HepG2 (cell line): ENCODE measurements around the gene TSPAN5. TPM values are rescaled to one million over a fixed set of nuclear protein-coding genes. Genes with fewer than 3 reads are reported as not detected.
A peak's percentile ranks its signal among the peaks of the same experiment; 100 is the strongest.

Experiments
- ATAC-seq: fragments of 200-7000 bp; cut with Tn5 transposase; 3 replicates; pipeline ENCODE4 v1.9.1; 2020; ENCODE audit warnings: mild to moderate bottlenecking, moderate library complexity
- BruUV-seq: library from RNA; stranded (reverse); fragments of 400-500 nt; replicated peaks from 2 replicates; lab custom pipeline; 2021; lab: Mats Ljungman, UMichigan
- CTCF ChIA-PET: fragments of 300-600 bp; formaldehyde crosslinking; extraction: SDS; loops from one replicate; lab custom pipeline; 2021; ENCODE audit warnings: low total read pairs, inconsistent platforms, low intra/inter-chr PET ratio; lab: Yijun Ruan, JAX
- POLR2A ChIA-PET: fragments of 350-600 bp; sonication (Branson Sonifier 250); formaldehyde crosslinking; loops from one replicate; lab custom pipeline; 2020; ENCODE audit warnings: antibody characterized with exemption, inconsistent platforms; lab: Yijun Ruan, JAX
- DNase-seq: peaks from one replicate; pipeline ENCODE4 v3.0.0-alpha.2; 2015; ENCODE audit warnings: low spot score
- FAIRE-seq: peaks from 3 replicates; lab custom pipeline; 2011; peaks lifted over from hg19 to GRCh38; lab: Jason Lieb, UNC
- H2AFZ ChIP-seq: one replicate; pipeline ENCODE4 v1.6.1; 2011; ENCODE audit warnings: low read length, inconsistent platforms
- H3K27ac ChIP-seq: fragments of 300-600 bp; 3 replicates; pipeline ENCODE4 v1.8.0; 2011; ENCODE audit warnings: mixed run types, mild to moderate bottlenecking, mixed read lengths, low read length, inconsistent platforms; ENCODE audit not compliant: insufficient read depth; ENCODE audit errors: extremely low read length
- H3K27me3 ChIP-seq, 2 experiments: fragments of 200-600 bp in 1 of 2; 2 replicates in 1 of 2; 3 replicates in 1 of 2; pipeline versions ENCODE4 v1.6.0 to v1.8.0; 2011; ENCODE audit warnings: low read length in 2 of 2, mild to moderate bottlenecking in 2 of 2, moderate library complexity in 2 of 2, inconsistent platforms in 1 of 2; ENCODE audit not compliant: insufficient read depth in 2 of 2, control insufficient read depth in 1 of 2
- H3K36me3 ChIP-seq, 2 experiments: fragments of 200-600 bp in 1 of 2; replicated peaks in 1 of 2; 2 replicates in 1 of 2; 3 replicates in 1 of 2; pipeline versions ENCODE4 v1.5.1 to v1.8.0; 2011; ENCODE audit warnings: low read length in 2 of 2, inconsistent platforms in 1 of 2; ENCODE audit not compliant: insufficient read depth in 2 of 2, control insufficient read depth in 1 of 2
- H3K4me1 ChIP-seq: 2 replicates; pipeline ENCODE4 v1.5.1; 2012; ENCODE audit warnings: low read length, inconsistent platforms; ENCODE audit not compliant: insufficient read depth
- H3K4me2 ChIP-seq: 2 replicates; pipeline ENCODE4 v1.6.0; 2011; ENCODE audit warnings: low read depth, low read length, inconsistent platforms
- H3K4me3 ChIP-seq, 3 experiments: fragments of 200-600 bp in 1 of 3; sonication (generic), shearing (Covaris generic) in 1 of 3; replicated peaks in 1 of 3; 2 replicates each; pipeline ENCODE4 v1.5.1; 2011 to 2016; ENCODE audit warnings: low read length in 3 of 3, inconsistent platforms in 2 of 3, low read depth in 2 of 3, mild to moderate bottlenecking in 2 of 3, control low read depth in 1 of 3, mixed read lengths in 1 of 3; ENCODE audit not compliant: insufficient read depth in 1 of 3
- H3K79me2 ChIP-seq: one replicate; pipeline ENCODE4 v1.6.1; 2011; ENCODE audit warnings: low read length, inconsistent platforms; ENCODE audit not compliant: insufficient read depth
- H3K9ac ChIP-seq: 2 replicates; pipeline ENCODE4 v1.6.0; 2011; ENCODE audit warnings: mild to moderate bottlenecking, low read depth, low read length, inconsistent platforms; ENCODE audit not compliant: insufficient read depth
- H3K9me3 ChIP-seq: 2 replicates; pipeline ENCODE4 v1.5.1; 2012; ENCODE audit warnings: mild to moderate bottlenecking, low read length
- H4K20me1 ChIP-seq: 2 replicates; pipeline ENCODE4 v1.6.0; 2011; ENCODE audit warnings: inconsistent platforms, mild to moderate bottlenecking, low read length, moderate library complexity; ENCODE audit not compliant: insufficient read depth
- ATF7 ChIP-seq, 2 experiments: fragments of 450-650 bp in 1 of 2; sonication (generic) in 1 of 2; formaldehyde crosslinking in 1 of 2; IDR thresholded peaks; 2 replicates each; pipeline versions ENCODE4 v1.4.0 to v1.6.1; 2016 to 2020; ENCODE audit warnings: antibody characterized with exemption in 1 of 2, mild to moderate bottlenecking in 1 of 2, missing genetic modification reagents in 1 of 2
- MAFF ChIP-seq: IDR thresholded peaks from 2 replicates; pipeline ENCODE4 v1.6.1; 2011; ENCODE audit warnings: low read depth, low read length, improper control_type of control experiment
- MAFK ChIP-seq, 2 experiments: IDR thresholded peaks in 1 of 2; conservative IDR thresholded peaks in 1 of 2; 2 replicates each; pipeline ENCODE4 v1.6.1; 2011; ENCODE audit warnings: improper control_type of control experiment in 2 of 2, low read length in 2 of 2
- REL ChIP-seq: sonication (generic); formaldehyde crosslinking; conservative IDR thresholded peaks from 2 replicates; pipeline ENCODE4 v1.8.0; 2022; ENCODE audit warnings: mild to moderate bottlenecking, missing genetic modification reagents, moderate library complexity
- WGBS: methylation state at CpG from one replicate; pipeline ENCODE4 v1.1.6; 2017; ENCODE audit warnings: low lambda C conversion rate; 5-methylcytosine and 5-hydroxymethylcytosine counted together
- in situ Hi-C: cut with HindIII; loops from 2 replicates; pipeline ENCODE4 v1.10.0; 2017; ENCODE audit warnings: low pct_unique_long_range_greater_than_20kb; ENCODE audit not compliant: extremely low pct_ligation_motif_present
- intact Hi-C: fragments of 100-400 bp; cut with micrococcal nuclease; formaldehyde crosslinking; loops from one replicate; pipeline ENCODE4 v1.10.0; 2022; ENCODE audit not compliant: unreplicated experiment
- polyA plus RNA-seq, 8 experiments: library from polyadenylated mRNA; depleted of rRNA in 3 of 8; stranded (reverse) in 7 of 8; unstranded in 1 of 8; fragments of >200 nt; fragmentation: Illumina TruSeq in 4 of 8; extraction: Trizol in 4 of 8; gene quantifications; 2 replicates each; pipeline versions ENCODE4 v1.2.1 to v1.2.3, GENCODE V29; 2011 to 2016; ENCODE audit warnings: low read depth in 4 of 8, missing spikeins in 1 of 8, mixed read lengths in 1 of 8; ENCODE audit not compliant: insufficient read depth in 1 of 8
- total RNA-seq, 5 experiments: library from RNA; depleted of rRNA; stranded (reverse); fragments of >200 nt; fragmentation: Illumina TruSeq; extraction: Trizol; gene quantifications; 2 replicates each; pipeline ENCODE4 v1.2.3, GENCODE V29; 2016; ENCODE audit warnings: low read depth in 1 of 5

Gene TSPAN5
- total and polyA plus RNA-seq, 2 of the 13 experiments (the other 11 are each of a cell fraction or from before 2014, with no cell fraction given) = 0.20 to 0.53 TPM

GRCh38 chr4:98508248-98508647 lies 150.2 kb downstream of the TSPAN5 start:
- Histone ChIP-seq H3K9ac (no peak overlapping the region), H3K27me3 (peaks cover 0 to 3% of the 10 kb centered on the region in 2 experiments; a peak in 2 of 5 replicates), H3K79me2 (no peaks in the 10 kb centered on the region), H3K4me1 (peaks cover 9% of the 10 kb centered on the region; the same call in 1 of the 2 replicates), H4K20me1 (no peaks in the 10 kb centered on the region), H2AFZ (no peak overlapping the region), H3K4me3 (no peak overlapping the region), H3K27ac (no peak overlapping the region), H3K36me3 (no peaks in the 10 kb centered on the region), H3K4me2 (no peak overlapping the region), H3K9me3 (no peaks in the 10 kb centered on the region)
- in situ Hi-C loops (no loop called here), intact Hi-C loops (no loop called here)
- CTCF ChIA-PET = no interaction called here
- DNase-seq = no peak
- BruUV-seq = no TSS peak
- POLR2A ChIA-PET = no interaction called here
- no peak for ATAC-seq
- no peak for FAIRE-seq
- TF ChIP-seq ATF7 (IDR thresholded peaks at IDR 0.05) (no peak), ATF7 (CRISPR knock-in tag; IDR thresholded peaks at IDR 0.05) (no peak)
- 54% methylated on average over 4 of the region's 4 CpGs for WGBS

- no peak for TF ChIP-seq REL (CRISPR knock-in tag)
- TF ChIP-seq MAFK (conservative IDR thresholded peaks at IDR 0.05 in 1 of 2, IDR thresholded peaks at IDR 0.05 in 1 of 2; ENCODE audit: low read length in 2 of 2) = peak; percentile 48 to 61
- peak; percentile 43; the same call in 1 of the 2 replicates for TF ChIP-seq MAFF
- Histone ChIP-seq H2AFZ (no peak overlapping the region), H3K27me3 (peaks cover 0 to 4% of the 10 kb centered on the region in 2 experiments; a peak in 1 of 5 replicates), H3K9me3 (no peaks in the 10 kb centered on the region), H3K4me3 (no peak overlapping the region), H3K79me2 (no peaks in the 10 kb centered on the region), H3K4me2 (no peak overlapping the region), H3K36me3 (no peaks in the 10 kb centered on the region), H3K9ac (no peak overlapping the region), H3K27ac (no peak overlapping the region), H4K20me1 (no peaks in the 10 kb centered on the region), H3K4me1 (no peaks in the 10 kb centered on the region; the same call in 1 of the 2 replicates)
- BruUV-seq = no TSS peak
- ChIA-PET CTCF (no interaction called here), POLR2A (no interaction called here)
- WGBS = 39% methylated on average over 3 of the region's 3 CpGs
- no peak for ATAC-seq
- DNase-seq = no peak
- in situ Hi-C loops = no loop called here
- FAIRE-seq = no peak
- intact Hi-C loops = no loop called here
Measured at GRCh38 chr4:98507299-98507698, 151.1 kb downstream of the TSPAN5 start.
